Ovary (tissue), 3 donors: Measurements from ENCODE around the gene ZFPM1.

Source experiments
- POLR2A ChIP-seq: fragments of 450-650 bp; IDR thresholded peaks from one replicate; pipeline ENCODE4 v1.6.1; 2017; ENCODE audit warnings: antibody characterized with exemption, mild to moderate bottlenecking, moderate library complexity
- TF ChIP-seq, protein P1 (sequence below), 3 donors: fragments of 450-650 bp in 2 of 3; fragments of 200-600 bp in 1 of 3; IDR thresholded peaks; one replicate each; pipeline versions ENCODE4 v1.5.1 to v1.8.0; 2016 to 2022; ENCODE audit warnings: antibody characterized with exemption in 3 of 3, mild to moderate bottlenecking in 1 of 3
- donor health status: DM: no; HTN: no; CAD: no.

DNA sequence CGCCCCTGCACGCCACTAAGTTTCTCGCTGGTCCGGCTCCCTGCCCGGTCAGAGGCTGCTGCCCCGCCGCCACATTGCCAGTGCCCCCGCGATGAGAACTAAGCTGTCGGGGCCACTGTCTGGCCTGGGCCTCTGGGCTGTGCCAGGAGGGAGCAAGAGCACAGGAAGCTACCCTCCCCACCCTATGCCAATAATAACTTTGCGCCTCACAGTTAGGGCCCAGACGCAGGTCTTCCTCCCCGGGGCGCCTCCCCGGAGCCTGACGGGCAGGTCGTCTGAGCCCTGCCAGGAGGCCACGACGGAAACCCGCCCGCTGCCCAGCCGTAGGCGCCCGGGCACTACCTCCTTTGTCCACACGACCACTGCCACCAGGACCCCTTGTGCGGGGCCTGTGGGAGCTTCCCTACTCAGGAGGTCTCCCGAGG, 1.5 kb downstream of the ZFPM1 start:
- TF ChIP-seq, protein P1, sequence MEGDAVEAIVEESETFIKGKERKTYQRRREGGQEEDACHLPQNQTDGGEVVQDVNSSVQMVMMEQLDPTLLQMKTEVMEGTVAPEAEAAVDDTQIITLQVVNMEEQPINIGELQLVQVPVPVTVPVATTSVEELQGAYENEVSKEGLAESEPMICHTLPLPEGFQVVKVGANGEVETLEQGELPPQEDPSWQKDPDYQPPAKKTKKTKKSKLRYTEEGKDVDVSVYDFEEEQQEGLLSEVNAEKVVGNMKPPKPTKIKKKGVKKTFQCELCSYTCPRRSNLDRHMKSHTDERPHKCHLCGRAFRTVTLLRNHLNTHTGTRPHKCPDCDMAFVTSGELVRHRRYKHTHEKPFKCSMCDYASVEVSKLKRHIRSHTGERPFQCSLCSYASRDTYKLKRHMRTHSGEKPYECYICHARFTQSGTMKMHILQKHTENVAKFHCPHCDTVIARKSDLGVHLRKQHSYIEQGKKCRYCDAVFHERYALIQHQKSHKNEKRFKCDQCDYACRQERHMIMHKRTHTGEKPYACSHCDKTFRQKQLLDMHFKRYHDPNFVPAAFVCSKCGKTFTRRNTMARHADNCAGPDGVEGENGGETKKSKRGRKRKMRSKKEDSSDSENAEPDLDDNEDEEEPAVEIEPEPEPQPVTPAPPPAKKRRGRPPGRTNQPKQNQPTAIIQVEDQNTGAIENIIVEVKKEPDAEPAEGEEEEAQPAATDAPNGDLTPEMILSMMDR (IDR thresholded peaks at IDR 0.05), result no peak
- TF ChIP-seq POLR2A, result no peak
